GM12891 (cell line): Measurements from ENCODE around the gene SLC9B2.

Experiments
- POLR2A ChIP-seq: IDR thresholded peaks from 2 replicates; pipeline ENCODE4 v1.6.1; 2011; ENCODE audit warnings: low read depth, low read length, control low read depth
- POLR2AphosphoS5 ChIP-seq: IDR thresholded peaks from 2 replicates; pipeline ENCODE4 v1.6.1; 2011; ENCODE audit warnings: low read depth, low read length, control low read depth
- POU2F2 ChIP-seq: IDR thresholded peaks from 2 replicates; pipeline ENCODE4 v1.6.1; 2011; ENCODE audit warnings: low read depth, mild to moderate bottlenecking, control low read depth, low read length, moderate library complexity
- TAF1 ChIP-seq: IDR thresholded peaks from 2 replicates; pipeline ENCODE4 v1.6.1; 2011; ENCODE audit warnings: low read depth, low read length, control low read depth

GRCh38 chr4:103111598-103111997 lies 35.0 kb upstream of the SLC9B2 start:
- no peak for TF ChIP-seq POLR2AphosphoS5
- TF ChIP-seq POLR2A: no peak
- no peak for TF ChIP-seq POU2F2
- TF ChIP-seq TAF1: no peak
